GM10847 (cell line): ENCODE measurements around the gene FBXL19.

ENCODE experiments used
- POLR2A ChIP-seq: IDR thresholded peaks from 2 replicates; pipeline ENCODE4 v1.6.1; 2011; ENCODE audit not compliant: insufficient read length; ENCODE audit errors: extremely low read depth

Gene FBXL19

GRCh38 chr16:30995927-30996323, 72.6 kb downstream of the FBXL19 start:
- no peak for TF ChIP-seq POLR2A

GRCh38 chr16:30996324-30996984, 73.1 kb downstream of the FBXL19 start:
- TF ChIP-seq POLR2A: no peak

- TF ChIP-seq POLR2A: peak; percentile 66
Measured at GRCh38 chr16:30996985-30997724, 73.8 kb downstream of the FBXL19 start.

GRCh38 chr16:30997725-30998711, 74.6 kb downstream of the FBXL19 start:
- no peak for TF ChIP-seq POLR2A
